Measurements from ENCODE around the gene GNG12. TPM values are rescaled to one million over a fixed set of nuclear protein-coding genes. Genes with fewer than 3 reads are reported as not detected.

The GNG12 gene
- total RNA-seq, 1 experiment from 2014 or later = 14.3 TPM

DNA sequence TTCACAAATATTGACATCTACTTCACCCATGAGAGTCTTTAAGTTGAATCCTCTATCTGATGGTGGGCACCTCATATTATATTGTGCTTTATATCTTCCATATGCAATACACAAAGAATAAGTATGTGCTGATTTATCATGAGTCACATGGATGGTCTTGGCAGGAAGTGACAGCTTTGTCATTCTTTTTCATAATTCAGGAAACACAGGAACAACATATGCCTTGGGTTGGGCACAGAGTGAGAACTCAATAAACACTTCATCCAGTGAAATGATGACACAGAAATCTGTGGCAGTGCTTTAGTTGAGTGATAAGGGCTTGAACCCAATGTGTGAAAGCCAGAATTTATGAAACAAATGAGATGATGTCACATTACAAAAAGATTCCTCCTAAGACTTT, 107.0 kb downstream of the GNG12 start:
- no peak overlapping the region for H2AFZ ChIP-seq (ENCODE audit: low read length)
- H2BK120ac ChIP-seq (ENCODE audit: low read depth, low read length, poor library complexity, severe bottlenecking) = no peak overlapping the region
- H3K79me2 ChIP-seq (ENCODE audit: insufficient read depth, low read length) = no peaks in the 10 kb centered on the region
- no peak overlapping the region for H2BK5ac ChIP-seq (ENCODE audit: insufficient read length, low read length)
- H3K56ac ChIP-seq (ENCODE audit: insufficient read length, low read depth, low read length) = no peak overlapping the region
- peaks cover 3% of the 10 kb centered on the region for H3K4me1 ChIP-seq (ENCODE audit: insufficient read depth, low read length)
- Mint-ChIP-seq H3K36me3 (ENCODE audit: insufficient read depth in 1 of 3, low read depth in 3 of 3) (no peaks in the 10 kb centered on the region), H3K4me3 (no peak overlapping the region), H3K9me3 (no peaks in the 10 kb centered on the region), H3K27ac (no peak overlapping the region), H3K4me1 (peaks cover 7 to 12% of the 10 kb centered on the region in 2 experiments), H3K27me3 (ENCODE audit: low read depth) (no peaks in the 10 kb centered on the region)
- TF ChIP-seq, protein P1, sequence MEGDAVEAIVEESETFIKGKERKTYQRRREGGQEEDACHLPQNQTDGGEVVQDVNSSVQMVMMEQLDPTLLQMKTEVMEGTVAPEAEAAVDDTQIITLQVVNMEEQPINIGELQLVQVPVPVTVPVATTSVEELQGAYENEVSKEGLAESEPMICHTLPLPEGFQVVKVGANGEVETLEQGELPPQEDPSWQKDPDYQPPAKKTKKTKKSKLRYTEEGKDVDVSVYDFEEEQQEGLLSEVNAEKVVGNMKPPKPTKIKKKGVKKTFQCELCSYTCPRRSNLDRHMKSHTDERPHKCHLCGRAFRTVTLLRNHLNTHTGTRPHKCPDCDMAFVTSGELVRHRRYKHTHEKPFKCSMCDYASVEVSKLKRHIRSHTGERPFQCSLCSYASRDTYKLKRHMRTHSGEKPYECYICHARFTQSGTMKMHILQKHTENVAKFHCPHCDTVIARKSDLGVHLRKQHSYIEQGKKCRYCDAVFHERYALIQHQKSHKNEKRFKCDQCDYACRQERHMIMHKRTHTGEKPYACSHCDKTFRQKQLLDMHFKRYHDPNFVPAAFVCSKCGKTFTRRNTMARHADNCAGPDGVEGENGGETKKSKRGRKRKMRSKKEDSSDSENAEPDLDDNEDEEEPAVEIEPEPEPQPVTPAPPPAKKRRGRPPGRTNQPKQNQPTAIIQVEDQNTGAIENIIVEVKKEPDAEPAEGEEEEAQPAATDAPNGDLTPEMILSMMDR (conservative IDR thresholded peaks at IDR 0.05) = no peak
- H2AK5ac ChIP-seq (ENCODE audit: insufficient read length, low read length) = no peak overlapping the region
- H4K5ac ChIP-seq (ENCODE audit: insufficient read length, low read depth, low read length) = no peak overlapping the region
- H3K27me3 ChIP-seq (ENCODE audit: insufficient read depth, low read length) = no peaks in the 10 kb centered on the region
- no peak overlapping the region for H2BK20ac ChIP-seq (ENCODE audit: low read depth, low read length, poor library complexity, severe bottlenecking)
- no peak overlapping the region for H4K8ac ChIP-seq (replicated peaks; ENCODE audit: insufficient read length, low read depth, low read length)
- no peaks in the 10 kb centered on the region for H4K20me1 ChIP-seq (ENCODE audit: control insufficient read depth, insufficient read depth, insufficient read length)
- H3K23me2 ChIP-seq (ENCODE audit: insufficient read length, low read depth, low read length, poor library complexity, severe bottlenecking) = no peaks in the 10 kb centered on the region
- no peak overlapping the region for H3K23ac ChIP-seq (ENCODE audit: insufficient read length, low read depth, low read length)
- H3K4ac ChIP-seq (ENCODE audit: low read depth, low read length) = no peak overlapping the region
- H2BK15ac ChIP-seq (ENCODE audit: low read depth, low read length) = no peak overlapping the region
- H3K9ac ChIP-seq (ENCODE audit: extremely low read depth, insufficient read length, low read length) = no peak overlapping the region
- no peak overlapping the region for H2BK12ac ChIP-seq (ENCODE audit: insufficient read length, low read depth, low read length)
- H4K91ac ChIP-seq (ENCODE audit: insufficient read length, low read depth, low read length) = no peak overlapping the region
- H3K79me1 ChIP-seq (ENCODE audit: insufficient read depth, low read depth, low read length, poor library complexity, severe bottlenecking) = no peaks in the 10 kb centered on the region
- H3K18ac ChIP-seq (ENCODE audit: insufficient read length, low read depth, low read length) = no peak overlapping the region
- no peak overlapping the region for H3K14ac ChIP-seq (ENCODE audit: insufficient read depth, low read length)
- no peaks in the 10 kb centered on the region for H3K9me3 ChIP-seq (ENCODE audit: control insufficient read depth, low read depth, low read length)
- no peak for DNase-seq
- no peak overlapping the region for H3K27ac ChIP-seq (ENCODE audit: insufficient read length, low read depth, low read length)
- H3T11ph ChIP-seq (ENCODE audit: low read length) = no peak overlapping the region
- no peak overlapping the region for H3K4me2 ChIP-seq (ENCODE audit: insufficient read depth, insufficient read length, low read length)

Measured in H9 (cell line).